ENCODE data around the gene FRA10AC1.

The FRA10AC1 gene

DNA sequence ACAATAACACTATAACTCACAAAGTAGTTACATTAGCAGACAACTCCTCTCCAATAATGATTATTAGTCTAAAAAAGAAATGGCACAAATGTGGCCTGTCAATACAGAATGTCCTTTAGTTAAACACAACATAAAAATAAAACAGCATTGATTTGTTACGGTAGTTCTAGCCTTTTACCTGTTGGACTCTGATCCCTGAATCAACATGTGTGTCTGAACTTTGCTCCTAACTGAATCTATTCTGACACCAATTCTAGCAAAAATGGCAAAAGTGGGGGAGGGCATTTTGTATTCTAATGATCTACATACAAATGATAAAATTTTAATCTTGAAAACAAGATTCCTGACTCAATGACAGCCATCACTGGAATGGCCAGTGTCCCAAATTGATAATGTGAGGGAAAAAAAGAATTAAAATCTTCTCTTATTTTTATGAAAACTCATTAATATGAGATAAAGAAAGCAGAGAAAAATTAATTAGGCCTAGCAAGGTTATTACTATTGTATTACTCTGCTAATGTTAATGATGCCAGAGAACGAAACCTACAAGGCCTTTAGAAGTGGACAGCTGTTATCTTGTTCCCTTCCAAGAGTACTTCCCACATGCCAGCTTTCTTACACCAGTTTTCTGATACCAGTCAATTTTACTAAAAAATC lies 30.2 kb downstream of the FRA10AC1 start:
- Histone ChIP-seq H3K4me1 (ENCODE audit: control insufficient read depth, insufficient read depth, low read length) (no peaks in the 10 kb centered on the region), H3K9me3 (ENCODE audit: control insufficient read depth in 2 of 2, low read length in 2 of 2) (no peaks in the 10 kb centered on the region), H3K36me3 (ENCODE audit: control insufficient read depth in 2 of 2, insufficient read depth in 2 of 2, low read length in 2 of 2) (peaks cover 5 to 17% of the 10 kb centered on the region in 2 donors)

DNA sequence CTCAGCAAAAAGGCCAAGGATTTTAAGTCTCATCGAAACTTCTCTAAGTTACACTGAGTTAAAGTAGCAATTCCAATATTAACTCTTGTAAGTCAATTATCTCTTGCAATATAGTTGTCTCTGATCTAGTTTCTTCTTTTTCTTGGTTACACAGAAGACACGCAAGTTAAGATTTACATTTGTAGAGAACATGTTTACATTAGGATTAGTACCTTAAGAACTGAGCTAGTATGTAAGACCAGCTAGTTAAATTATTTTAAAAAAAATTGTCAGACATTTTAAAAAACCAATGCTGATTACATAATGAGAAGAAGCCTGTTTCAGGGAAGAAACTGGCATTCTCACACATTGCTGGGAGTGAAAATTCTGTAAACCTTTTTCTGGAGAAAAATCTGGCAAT lies 31.4 kb downstream of the FRA10AC1 start:
- peaks cover 3 to 17% of the 10 kb centered on the region in 2 donors for H3K36me3 ChIP-seq (ENCODE audit: control insufficient read depth in 2 of 2, insufficient read depth in 2 of 2, low read length in 2 of 2)
- no peaks in the 10 kb centered on the region for H3K9me3 ChIP-seq (ENCODE audit: control insufficient read depth in 2 of 2, low read length in 2 of 2)
- H3K4me3 ChIP-seq (ENCODE audit: low read length in 2 of 2): no peak overlapping the region
- H3K4me1 ChIP-seq (ENCODE audit: control insufficient read depth, insufficient read depth, low read length): no peaks in the 10 kb centered on the region
- H3K9ac ChIP-seq (ENCODE audit: low read length in 2 of 2): no peak overlapping the region
- H3K27me3 ChIP-seq (ENCODE audit: control insufficient read depth in 1 of 2, insufficient read depth in 2 of 2, low read length in 2 of 2): no peaks in the 10 kb centered on the region
- H3K27ac ChIP-seq (ENCODE audit: low read length): no peak overlapping the region

More for the DNA sequence above, 30.2 kb downstream of the FRA10AC1 start:
- Histone ChIP-seq H3K9ac (ENCODE audit: low read length in 2 of 2) (no peak overlapping the region), H3K27me3 (ENCODE audit: control insufficient read depth in 1 of 2, insufficient read depth in 2 of 2, low read length in 2 of 2) (no peaks in the 10 kb centered on the region), H3K4me3 (ENCODE audit: low read length in 2 of 2) (no peak overlapping the region), H3K27ac (ENCODE audit: low read length) (no peak overlapping the region)

DNA sequence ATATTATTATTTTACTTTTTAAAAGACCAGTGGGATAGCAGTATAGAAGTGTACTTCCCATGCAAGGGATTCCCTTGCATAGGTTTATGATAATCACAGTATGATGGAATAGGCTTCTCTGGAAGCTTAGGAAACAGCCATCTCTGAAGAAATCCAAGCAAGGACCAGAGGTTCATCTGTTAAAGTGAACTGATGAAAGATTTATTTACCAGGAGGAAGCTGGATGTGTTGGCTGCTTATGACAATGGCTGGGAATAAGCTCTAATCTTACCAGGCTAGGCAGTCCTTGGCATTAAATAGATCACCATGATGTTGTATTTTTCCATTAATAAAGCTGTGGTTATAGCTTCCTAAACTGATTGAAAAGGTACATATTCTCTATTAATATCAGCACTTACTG lies 32.0 kb downstream of the FRA10AC1 start:
- peaks cover 3 to 19% of the 10 kb centered on the region in 2 donors for H3K36me3 ChIP-seq (ENCODE audit: control insufficient read depth in 2 of 2, insufficient read depth in 2 of 2, low read length in 2 of 2)

DNA sequence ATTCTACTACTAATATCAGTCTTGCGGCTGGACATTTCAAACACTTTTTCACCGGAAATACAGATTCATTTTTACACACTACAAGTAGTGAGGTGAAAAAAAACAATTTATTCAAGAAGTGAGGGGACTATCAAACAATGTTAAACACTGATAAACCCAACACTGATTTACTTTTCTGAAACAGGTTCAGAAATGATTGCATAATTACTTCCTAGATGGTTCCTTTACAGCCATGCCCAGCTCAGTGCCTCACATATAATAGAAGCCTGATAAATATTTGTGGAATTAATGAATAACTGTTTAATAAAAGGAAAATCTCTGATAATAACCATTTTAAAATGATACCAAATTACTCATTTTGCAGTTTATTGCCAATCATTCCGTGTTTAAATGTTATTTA lies 34.6 kb downstream of the FRA10AC1 start:
- Histone ChIP-seq H3K27ac (ENCODE audit: low read length) (no peak overlapping the region), H3K36me3 (ENCODE audit: control insufficient read depth in 2 of 2, insufficient read depth in 2 of 2, low read length in 2 of 2) (peaks cover 6 to 27% of the 10 kb centered on the region in 2 donors), H3K9me3 (ENCODE audit: control insufficient read depth in 2 of 2, low read length in 2 of 2) (no peaks in the 10 kb centered on the region), H3K9ac (ENCODE audit: low read length in 2 of 2) (no peak overlapping the region), H3K27me3 (ENCODE audit: control insufficient read depth in 1 of 2, insufficient read depth in 2 of 2, low read length in 2 of 2) (no peaks in the 10 kb centered on the region), H3K4me1 (ENCODE audit: control insufficient read depth, insufficient read depth, low read length) (no peaks in the 10 kb centered on the region), H3K4me3 (ENCODE audit: low read length in 2 of 2) (no peak overlapping the region)

More for the DNA sequence above, 32.0 kb downstream of the FRA10AC1 start:
- Histone ChIP-seq H3K27ac (ENCODE audit: low read length) (no peak overlapping the region), H3K9ac (ENCODE audit: low read length in 2 of 2) (no peak overlapping the region), H3K9me3 (ENCODE audit: control insufficient read depth in 2 of 2, low read length in 2 of 2) (no peaks in the 10 kb centered on the region), H3K4me1 (ENCODE audit: control insufficient read depth, insufficient read depth, low read length) (no peaks in the 10 kb centered on the region), H3K27me3 (ENCODE audit: control insufficient read depth in 1 of 2, insufficient read depth in 2 of 2, low read length in 2 of 2) (no peaks in the 10 kb centered on the region), H3K4me3 (ENCODE audit: low read length in 2 of 2) (no peak overlapping the region)

DNA sequence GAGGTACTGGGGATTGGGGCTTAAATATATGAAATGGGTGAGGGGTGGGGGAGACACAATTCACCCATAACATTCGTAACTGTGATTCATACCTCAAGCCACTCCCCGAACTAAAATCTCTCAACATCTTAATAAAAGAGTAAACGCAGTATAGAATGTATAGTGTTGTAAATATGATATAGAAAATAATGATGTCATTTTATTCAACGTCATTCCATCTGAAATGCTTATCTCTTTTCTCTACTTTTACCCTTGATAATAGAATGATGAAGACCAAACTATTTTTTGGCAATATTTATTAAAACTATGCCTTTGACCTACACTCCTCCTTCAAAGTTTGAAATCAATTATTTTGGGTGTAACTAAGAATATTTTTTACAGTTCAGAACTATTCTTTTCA lies 36.4 kb downstream of the FRA10AC1 start:
- Histone ChIP-seq H3K4me1 (ENCODE audit: control insufficient read depth, insufficient read depth, low read length) (no peaks in the 10 kb centered on the region), H3K9me3 (ENCODE audit: control insufficient read depth in 2 of 2, low read length in 2 of 2) (no peaks in the 10 kb centered on the region), H3K27me3 (ENCODE audit: control insufficient read depth in 1 of 2, insufficient read depth in 2 of 2, low read length in 2 of 2) (no peaks in the 10 kb centered on the region), H3K36me3 (ENCODE audit: control insufficient read depth in 2 of 2, insufficient read depth in 2 of 2, low read length in 2 of 2) (peaks cover 6 to 29% of the 10 kb centered on the region in 2 donors), H3K4me3 (ENCODE audit: low read length in 2 of 2) (no peak overlapping the region), H3K27ac (ENCODE audit: low read length) (no peak overlapping the region), H3K9ac (ENCODE audit: low read length in 2 of 2) (no peak overlapping the region)

DNA sequence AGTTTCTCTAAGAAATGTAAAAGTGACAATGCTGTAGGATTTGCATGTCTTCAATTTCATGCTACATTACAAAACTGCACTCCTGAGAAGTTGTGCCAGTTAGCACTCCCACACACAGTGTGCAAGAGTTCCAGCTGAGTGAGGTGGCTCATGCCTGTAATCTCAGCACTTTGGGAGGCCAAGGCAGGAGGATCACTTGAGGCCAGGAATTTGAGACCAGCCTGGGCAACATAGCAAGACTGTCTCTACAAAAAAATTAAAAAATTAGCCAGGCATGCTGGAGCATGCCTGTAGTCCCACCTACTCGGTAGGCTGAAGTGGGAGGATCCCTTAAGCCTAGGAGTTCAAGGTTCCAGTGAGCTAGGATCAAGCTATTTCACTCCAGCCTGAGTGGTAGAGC lies 44.6 kb downstream of the FRA10AC1 start:
- Histone ChIP-seq H3K27ac (ENCODE audit: low read length) (no peak overlapping the region), H3K9me3 (ENCODE audit: control insufficient read depth in 2 of 2, low read length in 2 of 2) (no peaks in the 10 kb centered on the region), H3K4me1 (ENCODE audit: control insufficient read depth, insufficient read depth, low read length) (no peaks in the 10 kb centered on the region), H3K9ac (ENCODE audit: low read length in 2 of 2) (no peak overlapping the region), H3K27me3 (ENCODE audit: control insufficient read depth in 1 of 2, insufficient read depth in 2 of 2, low read length in 2 of 2) (no peaks in the 10 kb centered on the region), H3K36me3 (ENCODE audit: control insufficient read depth in 2 of 2, insufficient read depth in 2 of 2, low read length in 2 of 2) (peaks cover 0 to 11% of the 10 kb centered on the region in 2 donors), H3K4me3 (ENCODE audit: low read length in 2 of 2) (no peak overlapping the region)

DNA sequence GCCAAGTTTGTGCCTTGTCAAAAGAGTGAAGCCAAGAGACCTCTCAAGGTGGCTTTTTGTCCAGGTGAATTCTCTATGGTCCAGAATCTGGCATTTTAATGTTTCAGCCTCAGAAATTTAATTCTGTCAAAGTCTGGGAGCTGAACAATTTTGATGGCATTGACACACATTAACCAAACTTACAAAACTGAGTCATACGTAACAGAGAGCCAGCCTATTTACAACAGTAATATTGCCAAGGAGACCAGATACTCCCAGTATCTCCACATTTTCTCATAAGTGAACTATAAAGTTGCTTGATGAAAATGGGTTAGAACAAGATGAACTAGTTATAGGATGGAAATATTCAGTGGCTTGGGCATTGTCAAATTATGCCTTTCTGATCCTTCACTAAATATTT lies 46.2 kb downstream of the FRA10AC1 start:
- no peak overlapping the region for H3K4me3 ChIP-seq (ENCODE audit: low read length in 2 of 2)
- no peaks in the 10 kb centered on the region for H3K4me1 ChIP-seq (ENCODE audit: control insufficient read depth, insufficient read depth, low read length)
- no peak overlapping the region for H3K27ac ChIP-seq (ENCODE audit: low read length)
- peaks cover 0 to 9% of the 10 kb centered on the region in 2 donors for H3K36me3 ChIP-seq (ENCODE audit: control insufficient read depth in 2 of 2, insufficient read depth in 2 of 2, low read length in 2 of 2)
- H3K27me3 ChIP-seq (ENCODE audit: control insufficient read depth in 1 of 2, insufficient read depth in 2 of 2, low read length in 2 of 2): no peaks in the 10 kb centered on the region
- no peaks in the 10 kb centered on the region for H3K9me3 ChIP-seq (ENCODE audit: control insufficient read depth in 2 of 2, low read length in 2 of 2)
- no peak overlapping the region for H3K9ac ChIP-seq (ENCODE audit: low read length in 2 of 2)

DNA sequence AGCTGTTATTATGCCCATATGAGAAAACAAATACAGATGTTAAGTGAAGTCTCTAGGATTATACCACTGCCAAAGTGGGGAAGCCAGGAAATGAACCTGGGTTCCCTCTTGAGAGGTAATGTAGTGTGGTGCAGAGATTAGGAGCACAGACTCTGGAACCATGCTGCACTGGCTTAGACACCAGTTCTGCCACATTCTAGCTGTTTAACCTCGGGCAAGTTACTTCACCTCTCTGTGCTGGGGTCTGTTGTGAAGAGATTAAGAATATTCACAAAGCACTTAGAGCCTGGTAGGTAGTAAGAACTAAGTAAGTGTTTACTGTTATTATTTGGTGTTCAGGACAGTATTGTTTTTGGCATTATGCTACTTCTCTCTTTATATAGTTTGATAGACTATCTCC lies 48.2 kb downstream of the FRA10AC1 start:
- Histone ChIP-seq H3K27ac (ENCODE audit: low read length) (no peak overlapping the region), H3K9ac (ENCODE audit: low read length in 2 of 2) (no peak overlapping the region), H3K36me3 (ENCODE audit: control insufficient read depth in 2 of 2, insufficient read depth in 2 of 2, low read length in 2 of 2) (no peaks in the 10 kb centered on the region), H3K9me3 (ENCODE audit: control insufficient read depth in 2 of 2, low read length in 2 of 2) (no peaks in the 10 kb centered on the region), H3K27me3 (ENCODE audit: control insufficient read depth in 1 of 2, insufficient read depth in 2 of 2, low read length in 2 of 2) (no peaks in the 10 kb centered on the region), H3K4me1 (ENCODE audit: control insufficient read depth, insufficient read depth, low read length) (no peaks in the 10 kb centered on the region), H3K4me3 (ENCODE audit: low read length in 2 of 2) (no peak overlapping the region)

DNA sequence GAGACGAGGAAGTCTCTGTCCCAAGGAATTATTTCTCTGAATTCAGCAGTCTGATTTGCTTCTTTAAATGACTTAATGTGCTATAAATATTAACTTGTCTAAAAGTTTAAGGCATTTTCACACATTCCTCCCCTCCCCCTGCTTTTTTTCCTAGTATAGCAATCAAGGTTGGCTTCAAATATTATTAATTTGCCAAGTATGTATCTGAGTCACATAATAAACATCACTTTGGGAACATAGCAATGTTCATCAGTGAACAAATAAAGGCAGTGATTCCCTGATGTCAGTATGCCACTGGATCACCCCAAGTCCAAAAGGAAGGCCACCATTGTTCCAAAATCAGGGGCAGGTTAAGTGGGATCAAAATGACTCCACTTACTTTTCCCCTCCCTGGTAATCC lies 49.5 kb downstream of the FRA10AC1 start:
- H3K4me3 ChIP-seq (ENCODE audit: low read length in 2 of 2): no peak overlapping the region
- no peaks in the 10 kb centered on the region for H3K4me1 ChIP-seq (ENCODE audit: control insufficient read depth, insufficient read depth, low read length)
- no peak overlapping the region for H3K9ac ChIP-seq (ENCODE audit: low read length in 2 of 2)
- no peaks in the 10 kb centered on the region for H3K9me3 ChIP-seq (ENCODE audit: control insufficient read depth in 2 of 2, low read length in 2 of 2)
- no peaks in the 10 kb centered on the region for H3K27me3 ChIP-seq (ENCODE audit: control insufficient read depth in 1 of 2, insufficient read depth in 2 of 2, low read length in 2 of 2)
- H3K27ac ChIP-seq (ENCODE audit: low read length): no peak overlapping the region
- H3K36me3 ChIP-seq (ENCODE audit: control insufficient read depth in 2 of 2, insufficient read depth in 2 of 2, low read length in 2 of 2): no peaks in the 10 kb centered on the region

DNA sequence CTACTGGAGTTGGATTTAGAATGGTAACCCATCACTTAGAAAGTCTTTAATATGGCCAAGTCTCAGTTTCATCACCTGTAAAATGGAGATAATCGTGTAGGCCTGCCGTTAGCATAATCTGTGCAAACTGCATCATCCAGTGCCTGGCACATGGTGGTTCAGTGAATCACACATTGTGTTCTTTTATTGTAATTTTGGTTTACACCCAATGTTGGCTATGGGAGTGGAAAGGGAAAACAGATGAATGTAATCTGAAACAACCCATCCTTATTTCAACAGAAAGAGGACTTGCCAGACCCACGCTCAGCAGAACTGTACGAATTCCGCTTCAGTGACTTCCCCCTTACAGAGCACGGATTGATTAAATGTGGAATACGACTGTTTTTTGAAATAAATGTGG lies 62.6 kb downstream of the FRA10AC1 start:
- Histone ChIP-seq H3K9ac (ENCODE audit: low read length in 2 of 2) (no peak overlapping the region), H3K9me3 (ENCODE audit: control insufficient read depth in 2 of 2, low read length in 2 of 2) (peaks cover 0 to 4% of the 10 kb centered on the region in 2 donors), H3K4me3 (ENCODE audit: low read length in 2 of 2) (no peak overlapping the region)

DNA sequence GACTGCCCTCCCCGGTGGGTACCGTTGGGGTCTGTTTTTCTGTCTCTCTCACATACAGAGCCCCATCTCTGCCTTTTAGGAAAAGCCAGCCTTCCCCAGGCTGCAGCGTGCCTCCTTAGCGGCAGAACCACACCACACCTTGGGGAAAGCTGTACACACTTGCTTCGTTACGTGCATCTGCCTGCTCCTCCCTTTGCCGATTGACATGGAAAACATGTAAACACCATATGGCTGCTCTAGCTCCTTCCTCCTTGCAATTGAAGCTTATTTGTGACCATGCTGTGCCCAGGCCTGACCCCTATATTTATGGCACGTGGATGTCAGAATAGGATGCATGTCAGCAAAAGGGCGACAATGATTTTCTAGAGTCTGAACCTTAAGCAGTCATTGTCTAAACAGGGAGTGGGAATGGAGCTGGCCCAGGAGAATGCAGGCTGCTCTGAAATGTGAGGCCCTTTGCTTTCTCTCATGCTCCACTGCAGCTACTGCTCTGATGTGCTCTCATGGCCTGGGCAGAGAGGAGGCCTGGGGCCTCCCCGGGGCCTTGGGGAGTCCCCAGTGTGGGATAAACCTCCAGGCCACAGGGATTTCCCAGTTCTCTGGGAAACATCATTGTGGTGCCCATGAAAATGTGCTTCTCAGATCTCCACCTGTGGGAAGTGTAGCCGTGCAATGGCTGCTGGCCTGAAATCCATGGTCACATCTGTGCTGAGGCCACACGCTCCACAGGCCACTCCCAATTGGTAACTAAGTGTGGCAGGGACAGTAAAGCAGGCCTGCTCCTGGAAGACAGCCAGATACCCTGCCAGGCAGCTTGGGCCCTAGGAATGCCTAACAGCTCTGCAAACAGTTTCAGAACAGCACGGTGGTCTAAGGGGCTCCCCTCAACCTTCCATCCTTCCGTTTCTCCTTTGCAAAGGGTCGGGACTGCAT lies 71.5 kb downstream of the FRA10AC1 start:
- Histone ChIP-seq H3K27me3 (ENCODE audit: control insufficient read depth in 1 of 2, insufficient read depth in 2 of 2, low read length in 2 of 2) (no peaks in the 10 kb centered on the region), H3K4me1 (ENCODE audit: control insufficient read depth, insufficient read depth, low read length) (no peaks in the 10 kb centered on the region), H3K27ac (ENCODE audit: low read length) (no peak overlapping the region), H3K9me3 (ENCODE audit: control insufficient read depth in 2 of 2, low read length in 2 of 2) (no peaks in the 10 kb centered on the region), H3K4me3 (ENCODE audit: low read length in 2 of 2) (no peak overlapping the region), H3K36me3 (ENCODE audit: control insufficient read depth in 2 of 2, insufficient read depth in 2 of 2, low read length in 2 of 2) (no peaks in the 10 kb centered on the region), H3K9ac (ENCODE audit: low read length in 2 of 2) (no peak overlapping the region)

More for the DNA sequence above, 62.6 kb downstream of the FRA10AC1 start:
- H3K27ac ChIP-seq (ENCODE audit: low read length): no peak overlapping the region
- H3K36me3 ChIP-seq (ENCODE audit: control insufficient read depth in 2 of 2, insufficient read depth in 2 of 2, low read length in 2 of 2): no peaks in the 10 kb centered on the region
- H3K27me3 ChIP-seq (ENCODE audit: control insufficient read depth in 1 of 2, insufficient read depth in 2 of 2, low read length in 2 of 2): no peaks in the 10 kb centered on the region
- no peaks in the 10 kb centered on the region for H3K4me1 ChIP-seq (ENCODE audit: control insufficient read depth, insufficient read depth, low read length)
